Measurements from ENCODE around the gene TRPC3. TPM values are rescaled to one million over a fixed set of nuclear protein-coding genes. Genes with fewer than 3 reads are reported as not detected.

TRPC3 gene
- total RNA-seq, 5 donors from 2014 or later (not counting 1 experiment from before 2014, with no cell fraction given): 0.18 to 0.59 (median 0.33) TPM; not detected in 1

DNA sequence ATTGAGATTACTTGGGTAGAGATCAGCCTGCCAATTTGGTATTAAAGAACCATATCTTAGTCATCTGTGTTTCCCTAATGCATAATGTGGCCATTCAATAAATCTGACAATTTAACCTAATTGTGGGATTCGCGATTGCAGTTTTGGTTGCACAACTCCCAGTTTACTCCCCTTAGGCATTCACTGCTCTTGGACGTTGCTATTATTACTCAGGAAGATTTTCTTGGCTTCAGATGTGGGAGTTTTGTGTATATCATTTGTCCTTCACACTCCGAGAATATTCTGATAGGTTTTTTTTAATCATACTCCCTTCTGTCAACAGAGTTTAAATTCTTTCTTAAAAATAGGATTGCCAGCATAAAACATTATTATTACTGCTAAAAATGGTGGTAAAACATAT lies 22.0 kb upstream of the TRPC3 start:
- Mint-ChIP-seq H3K9me3 (no peaks in the 10 kb centered on the region), H3K36me3 (no peaks in the 10 kb centered on the region), H3K4me1 (peaks cover 7 to 17% (median 14%) of the 10 kb centered on the region in 3 donors), H3K27me3 (peaks cover 8 to 27% of the 10 kb centered on the region in 2 donors), H3K4me3 (no peak overlapping the region), H3K27ac (no peak overlapping the region)
- CTCF ChIA-PET: no interaction called here
- Histone ChIP-seq H3K36me3 (ENCODE audit: control insufficient read depth in 2 of 2, extremely low read depth in 1 of 2, insufficient read depth in 1 of 2, low read length in 1 of 2) (no peaks in the 10 kb centered on the region), H3K4me1 (ENCODE audit: control insufficient read depth in 1 of 2, extremely low read depth in 1 of 2, insufficient read depth in 2 of 2, low read length in 2 of 2) (peaks cover 0 to 15% of the 10 kb centered on the region in 2 experiments), H3K27me3 (replicated peaks in 1 of 2; ENCODE audit: control insufficient read depth in 2 of 2, extremely low read depth in 1 of 2, insufficient read depth in 2 of 2, low read length in 1 of 2) (peaks cover 0 to 10% of the 10 kb centered on the region in 2 experiments), H3K9me3 (no peaks in the 10 kb centered on the region), H3K4me3 (ENCODE audit: control insufficient read depth in 1 of 2, extremely low read depth in 1 of 2, low read length in 1 of 2) (no peak overlapping the region), H3K27ac (ENCODE audit: low read length) (no peak overlapping the region)
- DNase-seq (no peak), ATAC-seq (replicated peaks in 1 of 4) (no peak)
- POLR2A ChIA-PET: no interaction called here
- WGBS (ENCODE audit: insufficient coverage): no CpG with 5 or more reads among the region's 4 CpGs

DNA sequence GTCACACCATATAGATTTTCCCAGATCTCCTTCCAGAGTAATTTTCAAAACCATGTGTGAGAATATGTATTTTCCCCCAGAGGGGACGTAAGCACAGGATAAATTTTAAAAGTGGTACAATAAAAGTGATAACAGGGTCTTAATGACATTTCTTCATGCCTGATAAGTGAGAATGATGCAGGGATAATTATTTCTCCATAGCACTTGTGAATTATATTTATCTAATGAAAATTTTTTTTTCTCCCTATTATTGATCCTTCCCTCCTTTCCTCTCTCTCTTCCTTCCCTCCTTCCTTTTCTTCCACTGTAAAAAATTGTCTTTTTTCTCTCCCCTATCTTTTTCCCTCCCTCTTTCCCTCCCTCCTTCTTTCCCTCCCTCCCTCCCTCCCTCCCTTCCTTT lies 17.0 kb upstream of the TRPC3 start:
- CTCF ChIA-PET: no interaction called here
- no CpG with 5 or more reads among the region's 1 CpG for WGBS (ENCODE audit: insufficient coverage)
- H3K4me1 ChIP-seq (ENCODE audit: control insufficient read depth in 1 of 2, extremely low read depth in 1 of 2, insufficient read depth in 2 of 2, low read length in 2 of 2): no peaks in the 10 kb centered on the region

DNA sequence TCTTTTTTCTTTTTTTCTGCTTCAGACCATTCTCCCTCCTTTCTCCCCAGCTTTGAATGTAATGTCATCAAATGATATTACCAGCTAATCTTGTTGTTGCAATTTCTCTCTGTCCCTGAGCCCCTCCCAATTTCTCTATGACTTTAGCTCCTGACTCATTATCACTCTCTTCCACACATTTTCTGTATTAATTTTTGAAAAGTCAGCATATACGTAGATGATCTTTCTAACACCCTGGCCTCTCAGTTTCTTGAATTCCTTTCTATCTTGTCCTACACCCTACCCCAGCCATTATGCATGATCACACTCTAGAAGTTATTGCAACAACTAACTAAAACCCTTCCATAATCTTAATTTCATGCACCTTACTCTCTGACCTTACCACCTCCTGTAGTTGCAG lies 13.1 kb upstream of the TRPC3 start:
- CTCF ChIA-PET: no interaction called here
- no peak for ATAC-seq (replicated peaks in 1 of 4)

More for the DNA sequence above, 17.0 kb upstream of the TRPC3 start:
- peaks cover 25 to 26% of the 10 kb centered on the region in 2 donors for H3K27me3 Mint-ChIP-seq
- Histone ChIP-seq H3K9me3 (no peaks in the 10 kb centered on the region), H3K27me3 (replicated peaks in 1 of 2; ENCODE audit: control insufficient read depth in 2 of 2, extremely low read depth in 1 of 2, insufficient read depth in 2 of 2, low read length in 1 of 2) (peaks cover 0 to 7% of the 10 kb centered on the region in 2 experiments), H3K36me3 (ENCODE audit: control insufficient read depth in 2 of 2, extremely low read depth in 1 of 2, insufficient read depth in 1 of 2, low read length in 1 of 2) (no peaks in the 10 kb centered on the region), H3K27ac (ENCODE audit: low read length) (no peak overlapping the region), H3K4me3 (ENCODE audit: control insufficient read depth in 1 of 2, extremely low read depth in 1 of 2, low read length in 1 of 2) (no peak overlapping the region)
- peaks cover 0 to 4% (median 0%) of the 10 kb centered on the region in 3 donors for H3K9me3 Mint-ChIP-seq
- DNase-seq (no peak), ATAC-seq (replicated peaks in 1 of 4) (no peak)
- no peaks in the 10 kb centered on the region for H3K36me3 Mint-ChIP-seq
- no peak overlapping the region for H3K27ac Mint-ChIP-seq
- no peak overlapping the region for H3K4me3 Mint-ChIP-seq
- H3K4me1 Mint-ChIP-seq: no peaks in the 10 kb centered on the region
- POLR2A ChIA-PET: no interaction called here

DNA sequence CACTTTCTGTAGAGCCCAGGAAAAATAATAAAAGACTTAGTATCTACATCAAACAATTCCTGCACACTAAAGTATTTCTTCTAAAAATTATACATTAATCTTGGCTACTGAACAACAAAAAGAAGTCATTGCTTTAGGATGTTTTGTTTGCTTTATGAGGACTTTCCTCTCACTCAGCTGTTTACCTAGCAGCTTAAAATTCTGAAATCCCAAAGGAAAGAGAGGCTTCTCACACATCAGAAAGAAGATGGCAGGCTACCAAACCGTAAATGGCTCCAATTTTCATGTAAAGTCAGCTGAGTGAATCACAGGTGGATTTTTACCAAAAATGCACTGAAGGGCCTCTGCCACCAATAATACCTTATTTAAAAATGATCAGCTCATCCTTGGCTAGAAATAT lies 9.0 kb upstream of the TRPC3 start:
- CTCF ChIA-PET: interaction anchor here in 1 of 2 donors (0.7 kb wide), 1 partner anchor 265 kb away, joined by 3 read pairs; no protein-coding TSS in a partner anchor
- Mint-ChIP-seq H3K27ac (no peak overlapping the region), H3K9me3 (peaks cover 0 to 4% (median 0%) of the 10 kb centered on the region in 3 donors), H3K27me3 (peaks cover 13 to 19% of the 10 kb centered on the region in 2 donors), H3K4me3 (no peak overlapping the region), H3K36me3 (no peaks in the 10 kb centered on the region), H3K4me1 (no peaks in the 10 kb centered on the region)
- no peaks in the 10 kb centered on the region for H3K4me1 ChIP-seq (ENCODE audit: control insufficient read depth in 1 of 2, extremely low read depth in 1 of 2, insufficient read depth in 2 of 2, low read length in 2 of 2)
- no peaks in the 10 kb centered on the region for H3K27me3 ChIP-seq (replicated peaks in 1 of 2; ENCODE audit: control insufficient read depth in 2 of 2, extremely low read depth in 1 of 2, insufficient read depth in 2 of 2, low read length in 1 of 2)
- no peak overlapping the region for H3K27ac ChIP-seq (ENCODE audit: low read length)
- POLR2A ChIA-PET: no interaction called here
- H3K36me3 ChIP-seq (ENCODE audit: control insufficient read depth in 2 of 2, extremely low read depth in 1 of 2, insufficient read depth in 1 of 2, low read length in 1 of 2): no peaks in the 10 kb centered on the region
- DNase-seq (no peak), ATAC-seq (replicated peaks in 1 of 4) (no peak)
- H3K4me3 ChIP-seq (ENCODE audit: control insufficient read depth in 1 of 2, extremely low read depth in 1 of 2, low read length in 1 of 2): no peak overlapping the region
- H3K9me3 ChIP-seq: no peaks in the 10 kb centered on the region
- no CpG with 5 or more reads among the region's 1 CpG for WGBS (ENCODE audit: insufficient coverage)

More for the DNA sequence above, 13.1 kb upstream of the TRPC3 start:
- Mint-ChIP-seq H3K4me3 (no peak overlapping the region), H3K9me3 (peaks cover 0 to 4% (median 0%) of the 10 kb centered on the region in 3 donors), H3K4me1 (no peaks in the 10 kb centered on the region), H3K36me3 (no peaks in the 10 kb centered on the region), H3K27me3 (peaks cover 15 to 17% of the 10 kb centered on the region in 2 donors), H3K27ac (no peak overlapping the region)
- no peaks in the 10 kb centered on the region for H3K36me3 ChIP-seq (ENCODE audit: control insufficient read depth in 2 of 2, extremely low read depth in 1 of 2, insufficient read depth in 1 of 2, low read length in 1 of 2)
- H3K27me3 ChIP-seq (replicated peaks in 1 of 2; ENCODE audit: control insufficient read depth in 2 of 2, extremely low read depth in 1 of 2, insufficient read depth in 2 of 2, low read length in 1 of 2): peaks cover 0 to 4% of the 10 kb centered on the region in 2 experiments
- POLR2A ChIA-PET: no interaction called here
- no peaks in the 10 kb centered on the region for H3K9me3 ChIP-seq
- 100% methylated on average over 1 of the region's 1 CpG for WGBS (ENCODE audit: insufficient coverage)
- no peak overlapping the region for H3K27ac ChIP-seq (ENCODE audit: low read length)
- no peak for DNase-seq
- H3K4me3 ChIP-seq (ENCODE audit: control insufficient read depth in 1 of 2, extremely low read depth in 1 of 2, low read length in 1 of 2): no peak overlapping the region
- H3K4me1 ChIP-seq (ENCODE audit: control insufficient read depth in 1 of 2, extremely low read depth in 1 of 2, insufficient read depth in 2 of 2, low read length in 2 of 2): no peaks in the 10 kb centered on the region

DNA sequence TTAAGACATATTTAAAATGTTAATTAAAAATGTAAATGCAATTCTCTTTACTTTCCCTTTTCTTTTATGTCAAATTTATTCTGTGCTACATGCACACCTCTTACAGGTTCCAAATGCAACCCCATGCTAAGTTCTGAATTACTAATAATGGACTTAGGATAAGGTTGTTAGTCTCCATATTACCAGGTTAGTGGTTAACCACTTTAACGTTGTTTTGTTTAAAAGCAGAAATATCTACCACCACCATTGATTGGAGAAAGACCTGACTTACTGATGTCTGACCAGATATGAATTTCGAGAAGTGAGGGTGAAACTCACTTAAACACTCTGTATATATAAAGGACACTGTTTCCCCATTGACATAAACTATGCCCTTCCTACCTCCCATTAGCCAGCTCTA lies 6.9 kb upstream of the TRPC3 start:
- H3K27me3 Mint-ChIP-seq: peaks cover 4 to 13% of the 10 kb centered on the region in 2 donors
- H3K27me3 ChIP-seq (replicated peaks in 1 of 2; ENCODE audit: control insufficient read depth in 2 of 2, extremely low read depth in 1 of 2, insufficient read depth in 2 of 2, low read length in 1 of 2): no peaks in the 10 kb centered on the region
- H3K36me3 Mint-ChIP-seq: no peaks in the 10 kb centered on the region
- WGBS (ENCODE audit: insufficient coverage): no CpG with 5 or more reads among the region's 2 CpGs
- peaks cover 0 to 4% (median 0%) of the 10 kb centered on the region in 3 donors for H3K4me1 Mint-ChIP-seq
- H3K4me3 ChIP-seq (ENCODE audit: control insufficient read depth in 1 of 2, extremely low read depth in 1 of 2, low read length in 1 of 2): no peak overlapping the region
- H3K4me1 ChIP-seq (ENCODE audit: control insufficient read depth in 1 of 2, extremely low read depth in 1 of 2, insufficient read depth in 2 of 2, low read length in 2 of 2): no peaks in the 10 kb centered on the region
- H3K36me3 ChIP-seq (ENCODE audit: control insufficient read depth in 2 of 2, extremely low read depth in 1 of 2, insufficient read depth in 1 of 2, low read length in 1 of 2): no peaks in the 10 kb centered on the region
- H3K9me3 Mint-ChIP-seq: no peaks in the 10 kb centered on the region
- no peak overlapping the region for H3K27ac ChIP-seq (ENCODE audit: low read length)
- ATAC-seq (replicated peaks in 1 of 4): no peak
- CTCF ChIA-PET: no interaction called here
- no peaks in the 10 kb centered on the region for H3K9me3 ChIP-seq
- POLR2A ChIA-PET: no interaction called here
- no peak overlapping the region for H3K4me3 Mint-ChIP-seq
- DNase-seq: no peak
- no peak overlapping the region for H3K27ac Mint-ChIP-seq

DNA sequence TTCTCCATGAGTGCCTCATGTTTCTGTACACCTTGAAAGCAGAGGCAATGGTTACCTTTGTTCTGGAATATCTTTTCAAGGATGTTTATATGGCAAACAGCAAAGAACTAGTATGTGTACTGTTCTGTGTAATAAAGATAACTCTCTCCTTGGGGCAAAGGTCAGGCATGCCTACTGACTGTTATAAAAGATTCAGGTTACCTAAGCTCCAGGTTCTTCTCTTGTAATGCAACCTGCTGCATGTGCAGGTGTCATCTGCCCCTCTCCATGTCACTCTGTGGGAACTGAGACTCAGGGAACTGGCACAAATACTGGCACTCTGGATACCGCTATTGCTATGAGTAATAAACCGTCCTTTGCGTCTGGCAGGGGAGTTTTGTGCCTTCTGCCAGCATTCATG lies 5.4 kb upstream of the TRPC3 start:
- no peaks in the 10 kb centered on the region for H3K27me3 ChIP-seq (replicated peaks in 1 of 2; ENCODE audit: control insufficient read depth in 2 of 2, extremely low read depth in 1 of 2, insufficient read depth in 2 of 2, low read length in 1 of 2)
- CTCF ChIA-PET: no interaction called here
- peaks cover 8 to 17% of the 10 kb centered on the region in 2 donors for H3K27me3 Mint-ChIP-seq

DNA sequence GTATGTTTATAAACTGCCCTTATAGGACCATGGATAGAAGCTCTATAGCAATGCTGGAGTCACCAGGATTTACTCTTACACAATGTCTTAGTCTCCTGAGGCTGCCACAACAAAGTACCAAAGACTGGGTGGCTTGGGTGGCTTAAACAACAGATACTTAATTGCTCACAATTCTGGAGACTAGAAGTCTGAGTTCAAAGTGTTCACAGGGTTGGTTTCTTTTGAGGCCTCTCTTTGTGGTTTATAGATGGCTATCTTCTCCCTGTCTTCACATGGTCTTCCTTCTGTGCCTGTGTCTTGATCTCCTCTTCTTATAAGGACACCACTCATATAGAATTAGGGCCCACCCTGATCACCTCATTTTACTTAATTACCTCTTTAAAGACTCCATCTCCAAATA lies 2.0 kb upstream of the TRPC3 start:
- H3K9me3 Mint-ChIP-seq: no peaks in the 10 kb centered on the region
- H3K9me3 ChIP-seq: no peaks in the 10 kb centered on the region
- H3K4me1 ChIP-seq (ENCODE audit: control insufficient read depth in 1 of 2, extremely low read depth in 1 of 2, insufficient read depth in 2 of 2, low read length in 2 of 2): peaks cover 6 to 17% of the 10 kb centered on the region in 2 experiments
- DNase-seq (no peak), ATAC-seq (replicated peaks in 1 of 4) (no peak)
- H3K4me1 Mint-ChIP-seq: peaks cover 14 to 22% (median 19%) of the 10 kb centered on the region in 3 donors
- H3K4me3 ChIP-seq (ENCODE audit: control insufficient read depth in 1 of 2, extremely low read depth in 1 of 2, low read length in 1 of 2): no peak overlapping the region
- ChIA-PET POLR2A (no interaction called here), CTCF (interaction anchor here in 1 of 2 donors (0.6 kb wide), 1 partner anchor 494 kb away, joined by 5 read pairs; no protein-coding TSS in a partner anchor)
- no peaks in the 10 kb centered on the region for H3K36me3 Mint-ChIP-seq
- no peak overlapping the region for H3K4me3 Mint-ChIP-seq
- no peak overlapping the region for H3K27ac ChIP-seq (ENCODE audit: low read length)
- H3K27me3 ChIP-seq (replicated peaks in 1 of 2; ENCODE audit: control insufficient read depth in 2 of 2, extremely low read depth in 1 of 2, insufficient read depth in 2 of 2, low read length in 1 of 2): peaks cover 14% of the 10 kb centered on the region in 2 experiments
- no peaks in the 10 kb centered on the region for H3K36me3 ChIP-seq (ENCODE audit: control insufficient read depth in 2 of 2, extremely low read depth in 1 of 2, insufficient read depth in 1 of 2, low read length in 1 of 2)
- H3K27me3 Mint-ChIP-seq: peaks cover 13 to 27% of the 10 kb centered on the region in 2 donors
- H3K27ac Mint-ChIP-seq: no peak overlapping the region

More for the DNA sequence above, 5.4 kb upstream of the TRPC3 start:
- H3K4me1 Mint-ChIP-seq: peaks cover 1 to 11% (median 3%) of the 10 kb centered on the region in 3 donors
- H3K4me1 ChIP-seq (ENCODE audit: control insufficient read depth in 1 of 2, extremely low read depth in 1 of 2, insufficient read depth in 2 of 2, low read length in 2 of 2): no peaks in the 10 kb centered on the region
- no peak overlapping the region for H3K27ac ChIP-seq (ENCODE audit: low read length)
- DNase-seq: no peak
- H3K4me3 Mint-ChIP-seq: no peak overlapping the region
- no peaks in the 10 kb centered on the region for H3K9me3 Mint-ChIP-seq
- no peaks in the 10 kb centered on the region for H3K36me3 ChIP-seq (ENCODE audit: control insufficient read depth in 2 of 2, extremely low read depth in 1 of 2, insufficient read depth in 1 of 2, low read length in 1 of 2)
- H3K9me3 ChIP-seq: no peaks in the 10 kb centered on the region
- 83% methylated on average over 1 of the region's 3 CpGs for WGBS (ENCODE audit: insufficient coverage)
- ATAC-seq (replicated peaks in 1 of 4): no peak
- H3K27ac Mint-ChIP-seq: no peak overlapping the region
- POLR2A ChIA-PET: no interaction called here
- H3K36me3 Mint-ChIP-seq: no peaks in the 10 kb centered on the region
- H3K4me3 ChIP-seq (ENCODE audit: control insufficient read depth in 1 of 2, extremely low read depth in 1 of 2, low read length in 1 of 2): no peak overlapping the region
